AG09319 (cell line): Measurements from ENCODE around the gene EPS8L1.

Source experiments
- DNase-seq: peaks from one replicate; pipeline ENCODE4 v3.0.0-alpha.2; 2010; ENCODE audit warnings: low read depth; ENCODE audit errors: extremely low read depth
- CTCF ChIP-seq: IDR thresholded peaks from 2 replicates; pipeline ENCODE4 v1.5.1; 2011; ENCODE audit warnings: low read depth, mild to moderate bottlenecking, inconsistent platforms, low read length, moderate library complexity

EPS8L1 gene

GRCh38 chr19:55044771-55045716, 30.6 kb upstream of the EPS8L1 start:
- DNase-seq, result no peak

GRCh38 chr19:55046975-55047622, 28.6 kb upstream of the EPS8L1 start:
- TF ChIP-seq CTCF, result no peak
- DNase-seq, result no peak

More at GRCh38 chr19:55044771-55045716, 30.6 kb upstream of the EPS8L1 start:
- no peak for TF ChIP-seq CTCF

GRCh38 chr19:55047951-55048350, 27.7 kb upstream of the EPS8L1 start:
- TF ChIP-seq CTCF, result no peak
- no peak for DNase-seq

GRCh38 chr19:55048446-55048845, 27.2 kb upstream of the EPS8L1 start:
- TF ChIP-seq CTCF, result no peak
- DNase-seq, result no peak

- TF ChIP-seq CTCF, result no peak
- no peak for DNase-seq
Measured at GRCh38 chr19:55050749-55051532, 24.7 kb upstream of the EPS8L1 start.

- DNase-seq, result no peak
- no peak for TF ChIP-seq CTCF
Measured at GRCh38 chr19:55053735-55054134, 21.9 kb upstream of the EPS8L1 start.
